Immature natural killer cell (primary cell): ENCODE data around the gene TMEM219. TPM values are rescaled to one million over a fixed set of nuclear protein-coding genes. Genes with fewer than 3 reads are reported as not detected.

Experiments used
- DNase-seq, 3 donors: peaks; one replicate each; pipeline ENCODE4 v3.0.0; 2022; ENCODE audit warnings: mixed read lengths in 1 of 3
- H3K27ac Mint-ChIP-seq, 6 donors: one replicate each; pipeline ENCODE4 v1.8.0; 2020; ENCODE audit warnings: mixed read lengths in 6 of 6, mild to moderate bottlenecking in 5 of 6, inconsistent platforms in 4 of 6, moderate library complexity in 3 of 6
- H3K27me3 Mint-ChIP-seq, 3 donors: one replicate each; pipeline ENCODE4 v1.8.0; 2020 to 2021; ENCODE audit warnings: low read depth in 3 of 3, mild to moderate bottlenecking in 3 of 3, mixed read lengths in 3 of 3, moderate library complexity in 3 of 3, inconsistent platforms in 1 of 3
- H3K36me3 Mint-ChIP-seq, 3 donors: one replicate each; pipeline ENCODE4 v1.8.0; 2020; ENCODE audit warnings: mixed read lengths in 3 of 3, inconsistent platforms in 2 of 3, mild to moderate bottlenecking in 2 of 3
- H3K4me1 Mint-ChIP-seq, 2 donors: one replicate each; pipeline ENCODE4 v1.8.0; 2020; ENCODE audit warnings: inconsistent platforms in 2 of 2, mild to moderate bottlenecking in 2 of 2, mixed read lengths in 2 of 2, moderate library complexity in 1 of 2
- H3K4me3 Mint-ChIP-seq, 5 donors: one replicate each; pipeline ENCODE4 v1.8.0; 2020; ENCODE audit warnings: mild to moderate bottlenecking in 5 of 5, mixed read lengths in 5 of 5, inconsistent platforms in 3 of 5, moderate library complexity in 3 of 5
- H3K9me3 Mint-ChIP-seq, 6 donors: one replicate each; pipeline ENCODE4 v1.8.0; 2020; ENCODE audit warnings: mild to moderate bottlenecking in 6 of 6, mixed read lengths in 6 of 6, inconsistent platforms in 4 of 6, moderate library complexity in 3 of 6
- polyA plus RNA-seq, 3 donors: library from polyadenylated mRNA; unstranded; fragments of 300-500 nt; fragmentation: Illumina TruSeq; gene quantifications; one replicate each; pipeline ENCODE4 v1.2.3, GENCODE V29; 2021

TMEM219 gene
- polyA plus RNA-seq, 3 donors from 2014 or later: 157 to 243 (median 216) TPM

- no peak for DNase-seq
- Mint-ChIP-seq H3K27me3 (peaks cover 0 to 4% (median 2%) of the 10 kb centered on the region in 3 donors), H3K36me3 (peaks cover 0 to 12% (median 0%) of the 10 kb centered on the region in 3 donors), H3K27ac (no peak overlapping the region), H3K4me3 (no peak overlapping the region), H3K4me1 (peaks cover 18 to 24% of the 10 kb centered on the region in 2 donors), H3K9me3 (peaks cover 0 to 1% (median 0%) of the 10 kb centered on the region in 6 donors)
Observed at GRCh38 chr16:30000735-30001631, 39.1 kb downstream of the TMEM219 start.

DNA sequence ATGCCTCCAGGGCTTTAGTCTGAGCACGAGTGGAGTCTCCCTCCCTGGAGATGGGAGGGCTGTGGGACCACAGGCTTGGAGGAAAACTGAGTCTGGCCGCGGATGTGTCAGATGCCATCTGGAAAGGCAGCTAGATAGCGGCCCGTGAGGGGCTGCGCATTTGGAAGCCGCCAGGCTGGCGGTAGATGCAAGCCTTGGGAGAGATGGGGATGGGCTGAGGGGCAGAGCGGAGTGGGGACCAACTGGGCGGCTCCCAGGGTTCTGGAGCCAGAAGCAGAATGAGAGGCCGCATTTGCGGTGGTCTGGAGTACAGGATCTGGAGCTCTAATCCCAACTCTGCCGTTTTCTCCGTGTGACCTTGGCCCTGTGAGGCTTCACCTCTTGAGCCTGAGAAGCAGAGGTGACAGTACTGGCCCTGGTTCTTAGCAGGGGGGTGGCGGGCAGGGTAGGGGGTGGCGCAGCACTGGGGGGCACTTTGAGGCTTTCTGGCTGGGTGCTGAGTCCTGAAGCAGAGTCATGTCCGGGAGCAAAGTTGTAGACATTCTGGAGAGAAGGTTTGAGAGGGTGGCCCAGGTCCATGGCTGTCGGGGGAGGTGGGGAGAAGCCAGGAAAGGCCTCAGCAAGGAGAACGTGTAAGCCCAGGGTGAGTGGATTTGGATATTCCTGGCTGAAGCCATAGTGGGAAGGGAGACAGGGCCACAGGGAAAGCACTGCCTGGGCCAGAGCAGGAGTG, 40.9 kb downstream of the TMEM219 start:
- H3K27me3 Mint-ChIP-seq: peaks cover 0 to 2% (median 2%) of the 10 kb centered on the region in 3 donors
- H3K9me3 Mint-ChIP-seq: peaks cover 0 to 1% (median 0%) of the 10 kb centered on the region in 6 donors
- H3K36me3 Mint-ChIP-seq: peaks cover 0 to 12% (median 0%) of the 10 kb centered on the region in 3 donors
- no peak for DNase-seq
- peaks cover 6 to 9% of the 10 kb centered on the region in 2 donors for H3K4me1 Mint-ChIP-seq
- H3K27ac Mint-ChIP-seq: peak overlapping the region in 1 of 6 donors; percentile 10
- H3K4me3 Mint-ChIP-seq: no peak overlapping the region

GRCh38 chr16:30003670-30004423, 42.0 kb downstream of the TMEM219 start:
- Mint-ChIP-seq H3K4me1 (peaks cover 0 to 4% of the 10 kb centered on the region in 2 donors), H3K27me3 (peaks cover 3 to 4% (median 4%) of the 10 kb centered on the region in 3 donors), H3K27ac (peak overlapping the region in 1 of 6 donors; percentile 32), H3K9me3 (peaks cover 0 to 1% (median 0%) of the 10 kb centered on the region in 6 donors), H3K4me3 (no peak overlapping the region), H3K36me3 (peaks cover 0 to 12% (median 0%) of the 10 kb centered on the region in 3 donors)
- no peak for DNase-seq

DNA sequence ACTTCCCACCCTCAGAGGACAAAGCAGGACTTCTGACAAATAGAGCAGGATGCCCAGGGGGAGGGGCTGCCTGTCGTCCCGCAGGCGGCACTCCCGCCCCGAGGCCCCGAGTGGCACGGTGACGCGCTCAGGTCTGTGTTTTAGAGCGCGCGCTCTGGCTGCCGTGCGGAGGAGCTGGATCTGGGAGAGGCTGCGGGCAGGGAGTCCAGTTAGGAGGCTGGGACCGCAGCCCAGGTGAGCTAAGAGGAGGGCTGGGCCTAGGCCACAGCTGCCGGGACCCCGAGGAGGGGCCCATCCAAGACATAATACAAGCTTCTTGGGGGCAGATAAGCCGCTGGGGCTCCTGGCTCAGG, 42.5 kb downstream of the TMEM219 start:
- Mint-ChIP-seq H3K36me3 (peaks cover 0 to 11% (median 0%) of the 10 kb centered on the region in 3 donors), H3K27ac (no peak overlapping the region), H3K9me3 (peaks cover 0 to 1% (median 0%) of the 10 kb centered on the region in 6 donors), H3K4me1 (peaks cover 0 to 4% of the 10 kb centered on the region in 2 donors), H3K27me3 (peaks cover 3 to 5% (median 4%) of the 10 kb centered on the region in 3 donors), H3K4me3 (no peak overlapping the region)
- no peak for DNase-seq

DNA sequence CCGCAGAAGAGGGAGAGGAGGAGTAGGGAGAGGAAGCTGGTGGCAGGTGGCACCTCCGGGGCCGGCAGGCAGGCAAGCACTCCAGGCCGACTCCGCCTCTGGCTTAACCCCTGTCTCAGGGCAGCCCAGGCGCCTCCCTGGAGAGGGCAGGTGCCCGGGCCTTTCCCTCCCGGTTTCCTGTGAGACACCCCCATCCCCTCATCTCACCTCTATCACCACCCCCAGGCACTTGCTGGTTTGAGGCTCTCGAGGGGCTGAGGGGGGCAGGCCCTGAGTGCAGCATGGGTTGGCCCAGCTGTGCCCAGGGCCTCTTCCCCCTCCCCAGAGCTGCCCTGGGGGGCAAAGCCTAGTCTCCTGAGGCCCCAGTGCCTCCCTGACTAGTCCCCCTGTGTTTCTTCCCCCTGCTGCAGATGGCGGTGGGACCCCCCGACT, 42.9 kb downstream of the TMEM219 start:
- no peak for DNase-seq
- Mint-ChIP-seq H3K4me3 (no peak overlapping the region), H3K27ac (no peak overlapping the region), H3K36me3 (peaks cover 0 to 8% (median 0%) of the 10 kb centered on the region in 3 donors), H3K27me3 (peaks cover 3 to 8% (median 4%) of the 10 kb centered on the region in 3 donors), H3K4me1 (peaks cover 0 to 3% of the 10 kb centered on the region in 2 donors), H3K9me3 (peaks cover 0 to 1% (median 0%) of the 10 kb centered on the region in 6 donors)

GRCh38 chr16:30005341-30006094, 43.6 kb downstream of the TMEM219 start:
- H3K27me3 Mint-ChIP-seq: peaks cover 7 to 8% (median 7%) of the 10 kb centered on the region in 3 donors
- H3K9me3 Mint-ChIP-seq: peaks cover 0 to 1% (median 0%) of the 10 kb centered on the region in 6 donors
- peaks cover 0 to 8% (median 0%) of the 10 kb centered on the region in 3 donors for H3K36me3 Mint-ChIP-seq
- H3K27ac Mint-ChIP-seq: no peak overlapping the region
- DNase-seq: peak; percentile 33 to 53 (median 35)
- H3K4me3 Mint-ChIP-seq: no peak overlapping the region
- peaks cover 0 to 3% of the 10 kb centered on the region in 2 donors for H3K4me1 Mint-ChIP-seq

GRCh38 chr16:30006095-30006473, 44.2 kb downstream of the TMEM219 start:
- H3K36me3 Mint-ChIP-seq: peaks cover 0 to 8% (median 0%) of the 10 kb centered on the region in 3 donors
- peaks cover 0 to 1% (median 0%) of the 10 kb centered on the region in 6 donors for H3K9me3 Mint-ChIP-seq
- H3K27ac Mint-ChIP-seq: no peak overlapping the region
- H3K4me3 Mint-ChIP-seq: no peak overlapping the region
- peaks cover 8% of the 10 kb centered on the region in 3 donors for H3K27me3 Mint-ChIP-seq
- DNase-seq: no peak
- H3K4me1 Mint-ChIP-seq: peaks cover 0 to 3% of the 10 kb centered on the region in 2 donors

- DNase-seq: no peak
- Mint-ChIP-seq H3K27me3 (peaks cover 8 to 10% (median 10%) of the 10 kb centered on the region in 3 donors), H3K27ac (no peak overlapping the region), H3K4me3 (no peak overlapping the region), H3K4me1 (peaks cover 1 to 3% of the 10 kb centered on the region in 2 donors), H3K36me3 (peaks cover 0 to 8% (median 0%) of the 10 kb centered on the region in 3 donors), H3K9me3 (peaks cover 0 to 1% (median 0%) of the 10 kb centered on the region in 6 donors)
Observed at GRCh38 chr16:30006659-30007377, 44.9 kb downstream of the TMEM219 start.

DNA sequence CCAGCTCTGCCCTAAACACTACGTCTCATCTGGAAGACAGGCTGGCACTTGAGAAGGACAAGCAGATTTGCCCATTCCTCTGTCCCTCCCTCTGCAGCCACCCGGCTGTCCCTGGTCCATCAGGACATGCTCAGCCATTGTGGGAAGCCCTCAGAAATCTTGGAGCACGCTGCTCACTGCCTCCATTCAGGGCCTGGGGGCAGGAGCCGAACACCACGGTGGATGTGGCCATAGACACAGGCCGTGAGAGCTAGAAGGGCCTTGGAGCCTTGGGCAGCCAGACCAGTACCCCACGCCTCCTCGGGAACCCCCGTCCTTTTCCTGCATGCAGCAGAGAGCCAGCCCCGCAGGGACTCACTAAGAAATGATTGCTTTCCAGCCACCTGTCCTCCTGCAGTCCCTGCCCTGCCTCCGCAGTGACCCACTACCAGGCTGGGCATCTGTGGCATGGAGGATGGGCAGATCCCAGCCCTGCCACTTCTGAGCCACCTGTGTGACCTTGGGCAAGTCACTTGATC, 45.6 kb downstream of the TMEM219 start:
- peaks cover 0 to 3% (median 0%) of the 10 kb centered on the region in 6 donors for H3K9me3 Mint-ChIP-seq
- peaks cover 0 to 2% (median 0%) of the 10 kb centered on the region in 3 donors for H3K36me3 Mint-ChIP-seq
- peaks cover 5% of the 10 kb centered on the region in 2 donors for H3K4me1 Mint-ChIP-seq
- H3K27ac Mint-ChIP-seq: no peak overlapping the region
- H3K4me3 Mint-ChIP-seq: no peak overlapping the region
- DNase-seq: no peak
- H3K27me3 Mint-ChIP-seq: peaks cover 10 to 15% (median 10%) of the 10 kb centered on the region in 3 donors

DNA sequence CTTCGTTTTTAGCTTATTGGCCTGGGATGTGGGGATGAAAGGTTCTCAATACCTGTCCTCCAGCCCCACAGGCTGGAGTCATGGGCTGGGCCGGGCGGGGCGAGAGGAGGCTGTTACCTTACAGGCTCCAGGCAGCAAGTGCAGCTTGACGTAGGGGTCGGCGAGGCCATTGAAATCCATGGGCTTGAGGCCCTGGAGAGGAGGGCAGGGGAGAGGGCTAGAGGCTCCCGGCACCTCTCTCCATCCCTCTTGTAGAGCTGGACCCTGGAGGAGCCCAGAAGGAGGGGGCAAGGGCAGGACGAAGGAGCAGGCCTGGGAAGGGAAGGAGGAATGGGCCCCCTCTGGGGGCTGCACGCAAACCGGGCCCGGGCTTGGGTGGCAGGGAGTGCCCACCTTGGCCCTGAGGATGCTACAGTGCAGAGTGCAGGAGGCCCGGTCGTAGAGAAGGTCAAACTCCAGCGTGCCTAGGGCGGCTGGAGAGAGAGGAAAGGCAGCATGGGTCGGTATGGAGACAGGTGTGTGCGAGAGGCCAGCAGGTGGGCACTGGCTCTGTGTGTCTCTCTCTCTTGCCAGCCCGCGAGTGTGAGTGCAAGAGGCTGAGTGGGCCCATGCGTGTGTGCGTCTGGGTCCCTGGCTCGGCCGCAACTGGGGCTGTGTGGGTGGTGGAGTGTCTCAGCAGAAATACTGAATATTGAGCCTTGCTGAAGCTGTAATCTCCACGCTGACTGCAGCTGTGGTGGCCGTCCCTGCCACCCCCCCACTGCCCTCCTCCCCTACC, 47.4 kb downstream of the TMEM219 start:
- Mint-ChIP-seq H3K9me3 (peaks cover 0 to 2% (median 0%) of the 10 kb centered on the region in 6 donors), H3K27me3 (peaks cover 10 to 18% (median 14%) of the 10 kb centered on the region in 3 donors), H3K36me3 (no peaks in the 10 kb centered on the region), H3K4me1 (peaks cover 2 to 5% of the 10 kb centered on the region in 2 donors), H3K4me3 (peak overlapping the region in 3 of 5 donors; percentile 18 to 48 (median 24)), H3K27ac (no peak overlapping the region)
- no peak for DNase-seq
